Suprapubic skin (tissue), 4 donors: Measurements from ENCODE around the gene LHFPL6. TPM values are rescaled to one million over a fixed set of nuclear protein-coding genes. Genes with fewer than 3 reads are reported as not detected.

Experiments
- DNase-seq, 2 donors: peaks; one replicate each; pipeline ENCODE4 v3.0.0-alpha.2; 2019; ENCODE audit warnings: low spot score in 2 of 2
- H3K27ac ChIP-seq: fragments of 200-600 bp; sonication (generic); one replicate; pipeline ENCODE4 v1.5.1; 2019
- H3K27me3 ChIP-seq: fragments of 200-600 bp; sonication (generic); one replicate; pipeline ENCODE4 v1.5.1; 2019
- H3K36me3 ChIP-seq: fragments of 200-600 bp; sonication (generic); one replicate; pipeline ENCODE4 v1.5.1; 2019
- H3K4me1 ChIP-seq: fragments of 200-600 bp; sonication (generic); one replicate; pipeline ENCODE4 v1.5.1; 2019
- H3K4me3 ChIP-seq: fragments of 200-600 bp; sonication (generic); one replicate; pipeline ENCODE4 v1.5.1; 2019; ENCODE audit warnings: mild to moderate bottlenecking
- H3K9me3 ChIP-seq: fragments of 200-600 bp; sonication (generic); one replicate; pipeline ENCODE4 v1.5.1; 2019
- EP300 ChIP-seq: sonication (generic); formaldehyde crosslinking; IDR thresholded peaks from one replicate; pipeline ENCODE4 v1.6.1; 2017; ENCODE audit warnings: antibody characterized with exemption
- POLR2A ChIP-seq, 2 donors: fragments of 450-650 bp; IDR thresholded peaks; one replicate each; pipeline ENCODE4 v1.6.1; 2017; ENCODE audit warnings: antibody characterized with exemption in 2 of 2, mild to moderate bottlenecking in 2 of 2, moderate library complexity in 2 of 2
- POLR2AphosphoS5 ChIP-seq, 3 donors: sonication (generic); formaldehyde crosslinking; IDR thresholded peaks; one replicate each; pipeline ENCODE4 v1.6.1; 2017; ENCODE audit warnings: antibody characterized with exemption in 3 of 3
- WGBS: methylation state at CpG from one replicate; pipeline ENCODE4 v1.1.5; 2018; 5-methylcytosine and 5-hydroxymethylcytosine counted together
- total RNA-seq, 4 donors: library from RNA; depleted of rRNA; stranded (reverse); fragments of >200 nt; gene quantifications; one replicate each; pipeline ENCODE4 v1.1.0, GENCODE V29; 2016
- TF ChIP-seq, protein P1 (sequence below), 2 donors: fragments of 200-600 bp in 1 of 2; fragments of 450-650 bp in 1 of 2; sonication (generic) in 1 of 2; IDR thresholded peaks; one replicate each; pipeline ENCODE4 v1.5.1; 2016 to 2019; ENCODE audit warnings: antibody characterized with exemption in 2 of 2, mild to moderate bottlenecking in 1 of 2, moderate library complexity in 1 of 2

LHFPL6 gene
- total RNA-seq, 4 donors from 2014 or later = 10.6 to 21.0 (median 15.6) TPM

DNA sequence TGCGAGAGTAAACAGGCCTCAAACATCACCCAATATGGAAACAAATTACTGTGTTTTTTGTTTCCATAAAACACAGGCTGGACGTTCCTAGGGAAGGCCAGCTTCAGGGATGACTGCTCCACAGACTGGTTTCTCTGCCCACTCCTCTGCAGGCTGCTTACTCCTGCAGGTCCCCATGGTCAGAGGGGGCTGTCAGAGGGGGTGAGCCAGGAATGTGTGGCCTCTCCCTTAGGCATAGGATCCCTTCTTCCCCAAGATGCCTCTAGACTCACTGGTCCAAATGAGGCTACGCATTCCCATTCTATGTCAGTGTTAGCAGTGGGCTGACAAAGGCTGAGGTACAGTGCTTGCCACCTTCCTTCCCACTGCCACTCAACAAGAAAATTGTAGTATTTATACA lies 229.8 kb downstream of the LHFPL6 start:
- no peaks in the 10 kb centered on the region for H3K36me3 ChIP-seq
- TF ChIP-seq POLR2AphosphoS5 (IDR thresholded peaks at IDR 0.05) (no peak), POLR2A (IDR thresholded peaks at IDR 0.05) (no peak), EP300 (no peak)
- TF ChIP-seq, protein P1, sequence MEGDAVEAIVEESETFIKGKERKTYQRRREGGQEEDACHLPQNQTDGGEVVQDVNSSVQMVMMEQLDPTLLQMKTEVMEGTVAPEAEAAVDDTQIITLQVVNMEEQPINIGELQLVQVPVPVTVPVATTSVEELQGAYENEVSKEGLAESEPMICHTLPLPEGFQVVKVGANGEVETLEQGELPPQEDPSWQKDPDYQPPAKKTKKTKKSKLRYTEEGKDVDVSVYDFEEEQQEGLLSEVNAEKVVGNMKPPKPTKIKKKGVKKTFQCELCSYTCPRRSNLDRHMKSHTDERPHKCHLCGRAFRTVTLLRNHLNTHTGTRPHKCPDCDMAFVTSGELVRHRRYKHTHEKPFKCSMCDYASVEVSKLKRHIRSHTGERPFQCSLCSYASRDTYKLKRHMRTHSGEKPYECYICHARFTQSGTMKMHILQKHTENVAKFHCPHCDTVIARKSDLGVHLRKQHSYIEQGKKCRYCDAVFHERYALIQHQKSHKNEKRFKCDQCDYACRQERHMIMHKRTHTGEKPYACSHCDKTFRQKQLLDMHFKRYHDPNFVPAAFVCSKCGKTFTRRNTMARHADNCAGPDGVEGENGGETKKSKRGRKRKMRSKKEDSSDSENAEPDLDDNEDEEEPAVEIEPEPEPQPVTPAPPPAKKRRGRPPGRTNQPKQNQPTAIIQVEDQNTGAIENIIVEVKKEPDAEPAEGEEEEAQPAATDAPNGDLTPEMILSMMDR (IDR thresholded peaks at IDR 0.05) = no peak
- no peaks in the 10 kb centered on the region for H3K9me3 ChIP-seq
- DNase-seq = no peak
- no peak overlapping the region for H3K27ac ChIP-seq
- H3K4me3 ChIP-seq = no peak overlapping the region
- no peaks in the 10 kb centered on the region for H3K27me3 ChIP-seq
- 79% methylated on average over 3 of the region's 3 CpGs for WGBS
- H3K4me1 ChIP-seq = peaks cover 5% of the 10 kb centered on the region

DNA sequence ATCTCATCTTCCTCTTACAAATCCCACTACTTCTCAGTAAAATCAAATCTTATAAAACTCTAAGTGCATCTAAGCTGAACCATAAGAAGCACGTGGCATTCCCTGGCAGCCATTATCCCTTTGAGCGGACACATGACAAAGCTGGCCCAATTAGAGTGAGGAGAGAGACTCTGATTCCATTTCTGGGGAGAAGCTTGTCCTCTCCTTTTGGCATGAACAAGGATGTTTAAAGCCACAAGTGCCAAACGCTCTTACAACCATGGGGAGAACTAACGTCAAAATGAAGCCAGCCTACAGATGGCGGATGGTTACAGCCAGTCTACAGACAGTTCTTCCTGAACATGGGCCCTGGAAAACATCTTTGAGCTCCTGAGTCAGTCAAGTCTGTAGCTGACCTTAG lies 231.3 kb downstream of the LHFPL6 start:
- WGBS = 91% methylated on average over 5 of the region's 5 CpGs
- TF ChIP-seq EP300 (no peak), POLR2AphosphoS5 (IDR thresholded peaks at IDR 0.05) (no peak), POLR2A (IDR thresholded peaks at IDR 0.05) (no peak)
- TF ChIP-seq, protein P1 (IDR thresholded peaks at IDR 0.05) = no peak
- H3K27ac ChIP-seq = no peak overlapping the region

DNA sequence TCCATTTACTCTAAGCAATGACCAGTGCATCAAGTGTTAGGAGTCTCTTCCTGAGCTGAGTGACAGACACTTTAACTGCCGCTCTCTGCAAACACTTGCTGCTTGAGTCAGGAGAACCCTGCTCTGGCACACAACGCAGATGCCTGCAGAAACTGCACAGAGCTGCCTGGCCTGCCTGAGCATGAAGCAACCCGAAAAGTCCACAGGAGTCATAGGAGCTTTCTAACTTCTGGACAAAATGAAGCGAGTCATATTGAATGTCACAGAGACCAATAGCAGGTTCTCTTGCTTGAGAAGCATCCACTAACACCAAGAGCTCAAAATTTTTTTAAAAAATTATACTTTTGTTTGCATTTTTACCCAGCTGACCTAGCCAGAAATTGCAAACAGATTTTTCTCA lies 232.4 kb downstream of the LHFPL6 start:
- Histone ChIP-seq H3K36me3 (no peaks in the 10 kb centered on the region), H3K9me3 (no peaks in the 10 kb centered on the region), H3K4me1 (peaks cover 9% of the 10 kb centered on the region), H3K4me3 (no peak overlapping the region), H3K27ac (no peak overlapping the region), H3K27me3 (no peaks in the 10 kb centered on the region)
- no peak for DNase-seq
- 43% methylated on average over 4 of the region's 4 CpGs for WGBS
- TF ChIP-seq, protein P1 (IDR thresholded peaks at IDR 0.05) = no peak
- no peak for TF ChIP-seq POLR2A (IDR thresholded peaks at IDR 0.05)
- no peak for TF ChIP-seq POLR2AphosphoS5 (IDR thresholded peaks at IDR 0.05)
- no peak for TF ChIP-seq EP300

More for the DNA sequence above, 231.3 kb downstream of the LHFPL6 start:
- Histone ChIP-seq H3K4me1 (peaks cover 5% of the 10 kb centered on the region), H3K36me3 (no peaks in the 10 kb centered on the region), H3K4me3 (no peak overlapping the region), H3K27me3 (no peaks in the 10 kb centered on the region), H3K9me3 (no peaks in the 10 kb centered on the region)
- DNase-seq = no peak

DNA sequence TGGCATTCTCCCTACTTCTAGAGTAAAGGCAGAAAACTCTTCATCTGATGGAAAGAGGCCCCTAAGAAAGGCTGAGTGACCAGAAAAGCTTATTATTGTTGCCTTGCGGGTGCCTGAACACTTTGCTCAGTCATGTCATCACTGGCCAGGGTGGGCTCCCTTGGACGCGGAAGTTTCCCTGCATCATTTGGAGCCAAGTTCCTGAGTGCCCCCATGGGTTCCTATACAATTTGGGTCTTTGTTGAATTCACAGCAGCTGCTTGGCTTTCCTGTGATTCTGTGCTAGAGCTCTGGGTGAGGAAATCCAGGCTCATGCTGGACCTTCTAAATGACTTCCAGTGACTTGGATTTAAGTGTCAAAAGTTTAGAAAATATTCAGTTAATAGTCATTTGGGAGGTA lies 232.9 kb downstream of the LHFPL6 start:
- no peak overlapping the region for H3K27ac ChIP-seq
- 70% methylated on average over 3 of the region's 3 CpGs for WGBS
- H3K4me3 ChIP-seq = no peak overlapping the region
- TF ChIP-seq POLR2AphosphoS5 (IDR thresholded peaks at IDR 0.05) = no peak
- TF ChIP-seq, protein P1 (IDR thresholded peaks at IDR 0.05) = no peak
- no peaks in the 10 kb centered on the region for H3K9me3 ChIP-seq
- no peaks in the 10 kb centered on the region for H3K27me3 ChIP-seq
- no peak for DNase-seq
- H3K4me1 ChIP-seq = peaks cover 9% of the 10 kb centered on the region
- H3K36me3 ChIP-seq = no peaks in the 10 kb centered on the region

DNA sequence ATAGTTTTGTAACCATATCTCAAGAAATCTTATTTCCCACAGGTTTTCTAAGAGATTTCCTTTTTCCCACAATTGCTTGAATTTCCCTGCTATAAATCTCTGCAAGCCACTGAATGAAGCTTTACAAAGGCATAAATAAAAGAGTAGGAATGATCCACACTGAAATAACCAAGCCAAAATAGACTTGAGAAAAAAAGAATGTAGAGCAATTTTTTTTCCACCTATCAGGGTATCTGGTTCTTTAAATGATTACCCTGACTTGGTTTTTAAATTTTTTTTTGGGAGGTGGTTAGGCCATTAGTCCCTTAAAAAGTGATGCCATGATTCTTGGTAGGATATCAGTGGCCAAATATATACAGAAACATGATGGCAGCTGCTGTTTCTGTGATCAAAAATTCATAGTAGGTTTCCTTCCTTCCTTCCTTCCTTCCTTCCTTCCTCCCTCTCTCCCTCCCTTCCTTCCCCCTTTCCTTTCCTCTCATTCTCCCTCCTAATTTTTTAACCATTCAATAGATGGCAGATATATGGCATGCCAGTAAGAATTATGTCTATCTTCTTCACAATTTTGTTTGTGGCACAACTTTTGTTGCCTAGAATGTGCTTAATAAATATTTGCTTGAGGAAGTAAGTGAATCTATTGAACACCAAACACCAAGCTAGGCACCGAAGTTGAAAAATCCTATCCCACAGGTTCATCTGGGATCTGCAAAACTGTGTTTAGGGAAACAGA lies 233.7 kb downstream of the LHFPL6 start:
- Histone ChIP-seq H3K36me3 (no peaks in the 10 kb centered on the region), H3K27ac (no peak overlapping the region), H3K27me3 (no peaks in the 10 kb centered on the region), H3K4me1 (peaks cover 9% of the 10 kb centered on the region), H3K4me3 (no peak overlapping the region), H3K9me3 (no peaks in the 10 kb centered on the region)
- DNase-seq = no peak
- TF ChIP-seq POLR2AphosphoS5 (IDR thresholded peaks at IDR 0.05) (no peak), EP300 (no peak), POLR2A (IDR thresholded peaks at IDR 0.05) (no peak)
- TF ChIP-seq, protein P1 (IDR thresholded peaks at IDR 0.05) = no peak
- WGBS = 46% methylated on average over 1 of the region's 1 CpG
